Endometrial microvascular endothelial cells (primary cell): ENCODE results near the gene RIMBP2. TPM values are rescaled to one million over a fixed set of nuclear protein-coding genes. Genes with fewer than 3 reads are reported as not detected.
"Not testable (repeated sequence)": the region's sequence is repeated elsewhere in the genome, so short reads cannot be mapped to it uniquely, and the experiment has no call there.

Experiments used
- in situ Hi-C: cut with HindIII; loops from 2 replicates; pipeline ENCODE4 v1.10.0; 2017; ENCODE audit warnings: low sequenced_read_pairs, low pct_unique_long_range_greater_than_20kb; ENCODE audit errors: inconsistent ontology term
- total RNA-seq: library from RNA; depleted of rRNA; stranded (reverse); fragments of >200 nt; gene quantifications from one replicate; pipeline ENCODE4 v1.2.3, GENCODE V29; 2015; ENCODE audit errors: inconsistent ontology term

The RIMBP2 gene
- total RNA-seq, 1 donor from 2014 or later, result not detected

DNA sequence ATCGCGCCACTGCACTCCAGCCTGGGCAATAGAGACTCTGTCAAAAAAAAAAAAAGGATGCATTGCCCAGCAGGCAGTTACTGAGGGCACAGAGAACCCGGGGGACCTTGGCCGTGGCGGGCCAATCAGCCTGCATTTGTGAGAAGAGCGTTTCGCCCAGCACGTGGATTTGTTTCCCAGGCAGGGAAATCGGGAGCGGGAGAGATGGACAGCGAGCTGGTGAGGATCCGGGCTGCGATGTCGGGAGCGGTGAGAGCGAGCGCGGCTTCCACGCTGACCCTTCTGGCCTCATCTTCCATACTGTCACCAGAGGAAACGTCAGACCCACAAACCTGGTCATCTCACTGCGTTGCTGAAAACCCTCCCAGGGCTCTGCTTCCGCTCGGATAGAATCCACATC, 123.5 kb downstream of the RIMBP2 start:
- in situ Hi-C loops, result no loop called here

DNA sequence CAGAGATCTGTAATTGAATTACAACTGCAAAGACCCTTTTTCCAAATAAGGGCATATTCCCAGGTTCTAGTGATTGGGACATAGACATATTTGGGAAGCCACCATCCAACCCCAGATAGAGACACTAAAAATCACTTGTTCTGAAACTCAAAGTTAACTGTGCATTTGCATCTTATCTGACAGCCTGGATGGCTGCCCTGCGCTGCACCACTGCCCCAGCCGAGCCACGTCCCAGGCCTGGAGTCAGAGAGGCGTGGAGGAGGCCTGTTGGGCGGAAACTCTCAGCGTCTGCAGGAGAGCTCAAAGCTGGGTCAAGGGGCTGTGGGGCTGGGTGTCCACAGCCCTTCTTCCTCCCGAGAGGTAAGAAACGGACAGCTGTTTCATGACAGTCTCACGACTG, 124.4 kb downstream of the RIMBP2 start:
- in situ Hi-C loops, result no loop called here

DNA sequence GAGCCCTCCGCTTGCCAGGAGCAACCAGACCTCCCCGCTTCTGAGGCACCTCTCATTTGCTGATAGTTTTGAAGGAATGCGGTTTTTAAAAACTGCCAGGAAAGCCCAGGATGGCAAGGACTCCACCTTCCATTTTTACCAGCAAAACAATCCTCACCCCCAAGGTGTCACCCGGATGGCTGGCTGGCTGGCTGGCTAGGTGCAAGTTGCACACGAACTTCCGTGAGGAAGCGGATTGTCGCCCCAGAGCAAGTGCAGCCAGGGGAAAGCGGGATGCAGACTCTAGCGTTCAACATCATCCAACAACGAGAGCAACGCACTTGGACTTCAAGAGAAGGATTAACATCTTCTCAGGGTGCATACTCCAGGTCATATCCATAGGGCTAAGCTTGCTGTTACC, 125.4 kb downstream of the RIMBP2 start:
- in situ Hi-C loops, result no loop called here

DNA sequence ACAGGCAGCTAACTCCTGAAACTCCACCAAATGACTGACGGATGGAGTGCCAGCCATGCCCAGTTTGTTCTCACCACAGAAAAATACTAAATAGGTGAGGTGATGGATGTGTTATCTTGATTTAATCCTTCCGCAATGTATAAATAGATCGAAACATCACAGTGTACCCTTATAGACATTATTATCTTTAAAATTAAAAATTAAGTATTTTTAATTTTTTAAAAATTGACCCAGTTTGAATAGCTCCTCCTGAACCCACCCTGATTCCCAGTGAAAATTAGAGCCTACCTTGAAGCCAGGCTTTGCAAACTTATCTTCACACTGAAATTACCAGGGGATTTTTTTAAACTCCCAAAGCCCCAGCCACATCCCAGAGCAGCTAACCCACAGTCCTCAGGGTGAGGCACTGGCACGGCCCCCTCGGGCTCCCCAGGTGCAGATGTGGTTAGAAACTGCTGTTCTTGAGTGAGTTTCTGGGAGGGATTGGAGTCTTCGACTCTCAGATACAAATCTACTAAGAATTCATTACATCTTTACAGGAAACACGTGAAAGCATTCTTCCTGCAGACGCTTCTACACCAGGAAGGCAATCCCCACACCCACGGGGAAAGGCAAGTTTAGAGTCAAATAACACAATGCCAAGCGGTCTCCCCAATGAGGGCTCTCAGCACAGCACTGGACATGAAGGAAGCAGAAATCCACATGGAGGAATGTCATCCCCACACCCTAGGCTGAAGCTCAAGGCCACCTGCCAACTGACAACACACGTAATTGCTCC, 126.4 kb downstream of the RIMBP2 start:
- in situ Hi-C loops, result no loop called here

- in situ Hi-C loops, result no loop called here
Measured at GRCh38 chr12:130588696-130589539, 127.2 kb downstream of the RIMBP2 start.

DNA sequence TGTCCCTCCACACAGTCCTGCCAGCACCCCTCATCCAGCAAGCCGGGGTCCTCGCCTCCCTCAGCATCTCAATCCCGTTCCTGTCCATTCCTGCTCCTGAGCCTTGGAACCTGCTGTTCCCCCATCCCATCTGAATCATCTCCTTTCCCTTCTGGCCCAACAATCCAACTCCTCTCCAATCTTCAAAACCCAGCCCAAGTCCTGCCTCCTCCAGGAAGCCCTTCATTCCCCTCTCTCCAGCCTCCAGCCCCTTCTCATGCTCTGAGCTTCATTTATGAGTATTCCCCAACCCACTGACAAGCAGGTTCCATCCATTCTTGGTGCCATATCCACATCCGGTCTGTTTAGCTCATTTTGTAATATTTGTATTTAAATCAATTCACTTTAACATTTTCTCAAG, 128.1 kb downstream of the RIMBP2 start:
- in situ Hi-C loops, result no loop called here

DNA sequence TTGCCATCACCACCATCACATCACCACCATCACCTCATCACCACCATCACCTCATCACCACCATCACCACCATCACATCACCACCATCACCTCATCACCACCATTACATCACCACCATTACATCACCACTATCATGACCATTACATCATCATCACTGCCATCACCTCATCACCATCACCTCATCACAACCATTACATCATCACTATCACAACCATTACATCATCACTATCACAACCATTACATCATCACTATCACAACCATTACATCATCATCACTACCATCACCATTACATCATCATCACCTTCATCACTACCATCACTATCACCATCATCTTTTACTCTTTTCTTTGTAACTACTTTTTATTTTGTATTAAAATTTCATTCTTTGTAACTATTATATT, 131.6 kb downstream of the RIMBP2 start:
- in situ Hi-C loops, result not testable (repeated sequence)

DNA sequence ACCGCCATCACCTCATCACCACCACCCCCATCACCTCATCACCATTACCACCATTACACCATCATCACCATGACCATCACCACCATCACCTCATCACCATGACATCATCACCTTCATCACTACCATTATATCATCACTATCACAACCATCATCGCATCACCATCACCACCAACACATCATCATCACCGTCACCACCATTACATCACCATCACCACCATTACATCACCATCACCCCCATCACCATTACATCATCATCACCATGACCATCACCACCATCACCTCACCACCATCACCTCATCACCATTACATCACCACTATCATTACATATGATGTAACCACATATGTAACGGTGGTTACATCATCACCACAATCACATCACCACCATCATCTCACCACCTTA, 132.3 kb downstream of the RIMBP2 start:
- in situ Hi-C loops, result no loop called here

DNA sequence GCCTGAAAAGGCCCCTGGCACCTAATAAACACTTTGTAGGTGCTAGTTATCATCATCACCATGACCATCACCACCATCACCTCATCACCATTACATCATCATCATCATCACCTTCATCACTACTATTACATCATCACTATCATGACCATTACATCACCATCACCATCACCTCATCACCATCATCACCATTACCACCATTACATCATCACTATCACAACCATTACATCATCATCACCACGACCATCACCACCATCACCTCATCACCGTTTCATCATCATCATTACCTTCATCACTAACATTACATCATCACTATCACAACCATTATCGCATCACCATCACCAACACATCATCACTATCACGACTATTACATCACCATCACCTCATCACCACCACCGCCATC, 132.8 kb downstream of the RIMBP2 start:
- in situ Hi-C loops, result no loop called here

GRCh38 chr12:130582286-130582685, 133.8 kb downstream of the RIMBP2 start:
- in situ Hi-C loops, result no loop called here

DNA sequence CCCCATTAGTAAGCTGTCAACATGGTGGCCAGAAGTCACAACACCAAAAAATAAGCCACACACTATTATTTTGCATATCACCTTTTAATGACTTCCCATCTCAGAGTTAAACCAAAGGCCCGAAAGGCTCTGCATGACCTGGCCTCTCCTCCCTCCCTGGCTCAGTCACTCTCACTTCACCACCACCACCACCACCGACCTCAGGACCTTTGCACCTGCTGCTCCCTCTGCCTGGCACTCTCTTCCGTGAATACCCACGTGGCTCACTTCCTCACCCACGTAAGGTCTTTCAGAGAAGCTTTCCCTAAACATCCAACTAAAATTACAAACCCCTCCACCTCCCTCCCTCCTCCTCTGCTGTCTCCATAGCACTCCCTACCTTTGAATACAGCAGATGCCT, 134.3 kb downstream of the RIMBP2 start:
- in situ Hi-C loops, result no loop called here

DNA sequence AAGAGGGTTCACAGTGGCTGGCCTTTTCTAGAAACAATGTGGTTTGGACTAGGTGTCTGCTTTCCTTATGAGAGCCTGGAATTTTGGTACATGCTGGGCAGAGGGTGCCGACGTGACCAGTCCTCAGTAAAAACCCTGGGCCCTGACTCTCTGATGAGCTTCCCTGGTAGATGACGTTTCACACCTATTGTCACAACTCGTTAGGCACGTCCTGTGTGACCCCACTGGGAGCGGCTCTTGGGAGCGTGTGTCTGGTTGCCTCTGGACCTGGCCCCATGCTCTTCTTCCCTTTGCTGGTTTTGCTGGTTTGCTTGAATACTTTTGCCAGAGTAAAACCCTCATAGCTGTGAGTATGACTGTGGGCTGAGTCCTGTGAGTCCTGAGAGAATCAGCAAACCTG, 136.9 kb downstream of the RIMBP2 start:
- in situ Hi-C loops, result no loop called here

GRCh38 chr12:130577351-130577750, 138.7 kb downstream of the RIMBP2 start:
- in situ Hi-C loops, result no loop called here

DNA sequence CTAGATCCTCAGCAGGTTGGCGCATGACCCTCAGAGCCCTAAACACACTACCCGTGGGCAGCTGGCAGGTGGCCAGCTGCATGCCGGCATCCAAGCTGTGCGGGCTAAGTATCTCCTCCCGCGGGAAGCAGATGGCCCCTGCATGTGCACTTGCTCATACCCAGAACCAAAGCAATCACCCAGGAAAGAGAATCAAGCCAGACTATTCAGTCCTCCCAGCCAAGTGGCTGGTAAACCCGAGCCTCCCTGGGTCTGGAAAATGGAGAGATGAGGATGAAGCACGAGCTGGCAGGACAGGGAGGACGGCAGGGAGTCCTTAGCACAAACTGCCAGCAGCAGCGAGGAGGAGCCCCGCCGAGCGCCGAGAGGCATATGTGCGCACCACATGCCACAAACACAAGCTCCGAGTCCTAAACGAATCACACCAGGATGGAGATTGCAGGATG, 139.7 kb downstream of the RIMBP2 start:
- in situ Hi-C loops, result no loop called here

GRCh38 chr12:130574402-130574801, 141.7 kb downstream of the RIMBP2 start:
- in situ Hi-C loops, result no loop called here

DNA sequence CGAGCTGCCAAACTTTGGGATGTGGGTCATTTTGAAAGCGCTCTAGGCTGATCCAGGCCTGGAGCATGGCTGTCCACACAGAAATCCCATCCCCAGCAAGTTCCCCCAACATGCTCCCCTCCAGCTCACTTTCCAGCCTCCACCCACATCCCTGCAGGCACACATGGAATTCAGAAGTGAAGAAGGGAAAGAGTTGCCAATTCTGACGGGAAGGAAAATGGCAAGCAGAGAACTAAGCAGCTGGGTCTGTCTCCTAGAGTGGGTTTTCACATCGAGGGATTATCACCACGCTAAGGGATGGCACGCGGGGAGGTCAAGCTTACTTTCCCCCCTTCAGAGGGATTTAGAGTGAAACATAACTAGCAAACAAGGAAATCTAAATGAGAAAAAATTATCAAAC, 142.3 kb downstream of the RIMBP2 start:
- in situ Hi-C loops, result no loop called here

DNA sequence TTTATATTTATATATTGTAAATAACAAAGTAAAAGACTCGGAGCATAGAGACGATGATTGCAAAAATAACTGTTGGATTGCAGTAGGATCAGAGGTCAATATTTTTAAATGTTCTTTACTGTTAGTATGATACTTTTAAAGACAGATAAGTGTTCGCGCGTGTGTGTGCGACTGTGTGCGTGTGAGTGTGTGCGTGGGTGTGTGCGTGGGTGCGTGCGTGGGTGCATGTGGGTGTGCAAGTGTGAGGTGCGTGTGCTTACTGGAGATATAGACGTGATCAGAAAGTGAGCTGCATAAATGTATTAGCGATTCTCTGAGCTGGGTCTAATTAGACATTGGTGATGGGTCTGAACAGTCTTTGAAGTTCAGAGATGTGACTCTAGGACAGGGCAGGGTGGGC, 142.9 kb downstream of the RIMBP2 start:
- in situ Hi-C loops, result no loop called here

GRCh38 chr12:130572553-130572952, 143.5 kb downstream of the RIMBP2 start:
- in situ Hi-C loops, result no loop called here

DNA sequence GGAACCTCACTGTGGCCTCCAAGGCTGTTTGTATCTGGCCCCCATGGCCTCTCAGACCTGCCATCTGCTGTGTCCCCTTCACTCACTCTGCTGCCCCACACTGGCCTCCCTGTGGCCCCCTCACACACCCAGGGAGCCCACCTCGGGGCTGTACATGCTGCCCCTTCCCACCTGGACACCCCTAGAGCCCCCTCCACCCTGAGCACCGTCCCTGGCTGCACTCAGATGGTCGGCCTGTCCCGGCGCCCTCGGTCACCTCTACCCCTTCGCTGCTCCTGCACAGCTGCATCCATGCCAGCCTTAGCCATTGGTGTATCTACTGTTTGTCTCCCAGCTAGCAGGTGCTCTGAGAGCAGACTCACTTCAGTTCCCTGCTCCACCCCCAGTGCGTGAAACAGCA, 144.4 kb downstream of the RIMBP2 start:
- in situ Hi-C loops, result no loop called here

DNA sequence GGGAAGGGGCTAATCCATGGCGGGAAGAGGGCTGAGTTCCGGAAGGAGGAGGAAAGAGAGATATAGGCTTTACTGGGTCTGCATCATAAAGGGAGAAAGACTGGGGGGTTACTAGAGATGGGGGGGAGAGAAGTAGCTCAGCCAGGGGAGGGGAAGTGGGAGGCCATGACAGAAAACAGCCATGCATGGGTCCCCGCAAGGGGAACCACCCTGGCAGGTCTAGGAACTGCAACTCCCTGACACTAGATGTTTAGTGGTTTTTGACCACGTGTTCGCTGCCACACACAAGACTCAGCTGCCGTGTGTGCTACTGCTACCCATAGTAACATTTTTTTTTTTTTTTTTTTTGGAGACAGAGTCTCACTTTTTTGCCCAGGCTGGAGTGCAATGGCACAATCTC, 145.0 kb downstream of the RIMBP2 start:
- in situ Hi-C loops, result no loop called here
